ENCODE data around the gene SYNGR1. TPM values are rescaled to one million over a fixed set of nuclear protein-coding genes. Genes with fewer than 3 reads are reported as not detected.
"Not testable (repeated sequence)": the region's sequence is repeated elsewhere in the genome, so short reads cannot be mapped to it uniquely, and the experiment has no call there.

The SYNGR1 gene
- total RNA-seq, 8 experiments from 2014 or later, result 7.7 to 26.6 (median 18.5) TPM

DNA sequence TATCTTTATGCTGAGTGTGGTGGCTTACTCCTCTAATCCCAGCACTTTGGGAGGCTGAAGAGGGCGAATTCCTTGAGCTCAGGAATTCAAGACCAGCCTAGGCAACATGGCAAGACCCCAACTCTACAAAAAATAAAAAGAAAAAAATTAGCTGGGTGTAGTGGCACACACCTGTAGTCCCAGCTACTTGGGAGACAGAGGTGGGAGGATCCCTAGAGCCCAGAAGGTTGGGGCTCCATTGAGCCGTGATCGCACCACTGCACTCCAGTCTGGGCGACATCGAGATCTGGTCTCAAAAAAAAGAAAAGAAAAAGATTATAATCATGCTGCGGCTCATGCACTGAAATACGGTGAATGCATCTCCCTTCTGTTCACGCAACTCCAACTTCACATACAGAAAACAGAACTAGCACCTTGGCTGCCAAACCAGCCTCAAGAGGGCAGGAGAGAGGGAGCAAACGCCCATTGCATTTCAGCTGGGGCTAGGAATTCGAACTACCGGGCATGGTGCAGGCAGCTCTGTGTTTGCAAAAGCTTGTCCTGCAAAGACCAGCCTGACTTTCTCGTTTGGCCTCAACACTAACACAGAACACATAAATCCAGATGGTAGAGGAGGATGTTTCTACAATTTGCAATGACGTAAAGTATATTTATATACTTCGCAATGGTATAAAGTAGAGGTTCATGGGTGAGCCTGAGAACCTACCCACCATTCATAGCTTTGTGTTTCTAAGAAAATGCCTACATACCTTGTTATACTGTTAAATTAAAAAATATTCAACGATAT lies 6.3 kb upstream of the SYNGR1 start:
- Histone ChIP-seq H3K27ac (no peak overlapping the region), H3K4me1 (replicated peaks in 1 of 2) (peaks cover 0 to 2% of the 10 kb centered on the region in 2 donors), H3K4me3 (no peak overlapping the region)
- WGBS, 10 experiments, result 5 to 75% (median 35%) methylated on average over 2 to 10 of the region's 15 CpGs; no CpG with 5 or more reads in 1 of the 10 experiments
- in situ Hi-C loops (cut with MboI; ENCODE audit: low pct_unique_long_range_greater_than_20kb in 2 of 9, low sequenced_read_pairs in 9 of 9, unreplicated experiment in 9 of 9), result loop anchor here in 2 of 9 experiments (25.0 kb wide), 1 partner anchor 169 kb away; the partner anchor contains the start of genes ATF4 (in 2 of the 2) and MIEF1 (in 2 of the 2)
- ATAC-seq (replicated peaks in 6 of 8), result peak; percentile 74 to 98 (median 91)

DNA sequence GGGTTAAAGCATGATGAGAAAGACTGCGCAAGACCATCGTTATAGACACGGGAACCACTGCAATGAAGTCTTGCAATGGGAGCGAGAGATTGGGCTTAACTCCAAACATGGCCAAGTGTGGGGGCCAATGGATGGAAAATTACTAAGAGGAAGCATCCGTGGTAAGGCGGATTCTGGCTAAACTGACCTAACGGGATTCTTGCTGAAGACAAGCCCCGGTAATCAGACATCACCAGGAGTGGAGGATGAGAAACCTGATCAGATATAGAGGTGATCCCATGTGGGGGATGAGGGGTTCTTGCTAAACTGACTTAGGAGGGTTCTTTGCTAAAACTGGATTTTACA lies 5.8 kb upstream of the SYNGR1 start:
- WGBS, 10 experiments, result 38 to 86% (median 68%) methylated on average over 3 to 8 of the region's 8 CpGs; no CpG with 5 or more reads in 1 of the 10 experiments
- Histone ChIP-seq H3K4me3 (no peak overlapping the region), H3K27ac (no peak overlapping the region), H3K4me1 (replicated peaks in 1 of 2) (peaks cover 0 to 2% of the 10 kb centered on the region in 2 donors)
- in situ Hi-C loops (cut with MboI; ENCODE audit: low pct_unique_long_range_greater_than_20kb in 2 of 9, low sequenced_read_pairs in 9 of 9, unreplicated experiment in 9 of 9), result loop anchor here in 2 of 9 experiments (25.0 kb wide), 1 partner anchor 168 kb away; the partner anchor contains the start of genes ATF4 (in 2 of the 2) and MIEF1 (in 2 of the 2)
- no peak for ATAC-seq (replicated peaks in 6 of 8)

DNA sequence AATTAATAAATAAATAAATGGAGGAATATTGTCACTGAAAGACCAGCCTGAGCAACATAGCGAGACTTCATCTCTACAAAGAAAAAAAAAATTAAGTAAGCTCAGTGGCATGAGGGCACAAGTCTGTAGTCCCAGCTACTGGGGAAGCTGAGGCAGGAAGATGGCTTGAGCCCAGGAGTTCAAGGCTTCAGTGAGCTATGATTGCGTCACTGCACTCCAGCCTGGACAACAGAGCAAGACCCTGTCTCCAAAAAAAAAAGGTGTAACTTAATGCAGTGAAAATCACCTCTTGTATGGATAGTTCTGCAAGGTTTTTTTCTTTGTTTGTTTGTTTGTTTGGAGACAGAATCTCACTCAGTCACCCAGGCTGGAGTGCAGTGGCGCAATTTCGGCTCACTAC lies 4.6 kb upstream of the SYNGR1 start:
- Histone ChIP-seq H3K4me3 (no peak overlapping the region), H3K27ac (no peak overlapping the region), H3K4me1 (replicated peaks in 1 of 2) (peaks cover 2% of the 10 kb centered on the region in 2 donors)
- 82 to 100% (median 97%) methylated on average over 1 to 3 of the region's 4 CpGs; no CpG with 5 or more reads in 2 of the 10 experiments for WGBS, 10 experiments
- no peak for ATAC-seq (replicated peaks in 6 of 8)
- in situ Hi-C loops (cut with MboI; ENCODE audit: low pct_unique_long_range_greater_than_20kb in 2 of 9, low sequenced_read_pairs in 9 of 9, unreplicated experiment in 9 of 9), result loop anchor here in 2 of 9 experiments (25.0 kb wide), 1 partner anchor 167 kb away; the partner anchor contains the start of genes ATF4 (in 2 of the 2) and MIEF1 (in 2 of the 2)

DNA sequence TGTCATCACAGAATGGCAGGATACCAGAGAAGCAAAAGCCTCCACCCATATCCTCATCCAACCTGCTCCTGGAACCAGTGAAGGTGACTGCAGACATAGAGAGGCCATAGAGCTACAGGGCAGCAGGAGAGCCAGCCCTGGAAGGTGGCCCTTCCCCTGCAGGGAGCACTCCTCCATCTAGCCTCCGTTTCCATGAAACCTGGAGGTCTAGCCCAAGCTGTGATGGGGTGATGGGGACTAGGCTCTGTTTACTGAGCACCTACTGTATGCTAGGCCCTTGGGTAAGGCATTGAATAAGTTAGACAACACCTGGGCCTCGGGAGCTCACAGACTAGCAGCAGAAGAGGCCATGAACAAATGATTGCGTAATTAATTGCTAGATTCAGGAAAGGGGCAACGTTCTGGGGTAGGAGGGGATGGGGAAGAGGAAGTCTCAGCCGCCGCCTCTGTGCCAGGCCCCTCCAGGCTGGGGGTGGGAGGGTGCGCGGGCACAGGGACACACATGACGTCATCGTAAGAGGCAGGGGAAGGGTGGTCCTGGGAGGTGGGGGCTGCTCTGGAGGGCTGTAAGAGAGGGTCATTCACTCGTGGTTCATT lies 784 bp upstream of the SYNGR1 start:
- Histone ChIP-seq H3K4me1 (replicated peaks in 1 of 2) (peaks cover 15 to 16% of the 10 kb centered on the region in 2 donors), H3K4me3 (peak overlapping the region; percentile 69 to 95 (median 89)), H3K27ac (peak overlapping the region; percentile 65 to 68)
- 12 to 100% (median 100%) methylated on average over 1 to 3 of the region's 11 CpGs; no CpG with 5 or more reads in 7 of the 10 experiments for WGBS, 10 experiments
- in situ Hi-C loops (cut with MboI; ENCODE audit: low pct_unique_long_range_greater_than_20kb in 2 of 9, low sequenced_read_pairs in 9 of 9, unreplicated experiment in 9 of 9), result loop anchor here in 2 of 9 experiments (25.0 kb wide), 1 partner anchor 163 kb away; the partner anchor contains the start of genes ATF4 (in 2 of the 2) and MIEF1 (in 2 of the 2)
- ATAC-seq (replicated peaks in 6 of 8), result peak in 6 of 8 experiments; percentile 15 to 48 (median 37)

DNA sequence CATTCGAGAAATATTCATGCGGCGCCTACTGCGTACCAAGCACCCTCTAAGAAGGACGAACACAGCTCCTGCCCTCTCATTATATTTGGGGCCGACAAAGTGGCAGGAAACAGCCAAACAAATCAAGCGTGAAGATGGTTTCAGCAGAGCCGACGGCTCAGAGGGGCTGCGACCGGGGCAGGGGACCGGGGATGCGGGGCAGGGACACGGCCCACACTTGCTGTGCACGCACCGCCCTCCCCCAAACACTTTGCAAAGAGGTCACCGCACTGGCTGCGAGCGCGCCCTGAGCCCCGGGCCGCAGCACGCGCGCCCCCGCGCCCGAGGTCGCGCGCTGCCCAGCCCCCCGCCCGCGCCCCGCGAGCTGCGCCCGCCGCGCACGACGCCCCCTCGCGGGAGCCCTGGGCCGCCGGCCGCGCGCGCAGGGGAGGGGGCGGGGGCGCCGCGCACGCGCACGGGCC lies 255 bp upstream of the SYNGR1 start:
- 7 to 40% methylated on average over 1 to 3 of the region's 57 CpGs; no CpG with 5 or more reads in 8 of the 10 experiments for WGBS, 10 experiments
- Histone ChIP-seq H3K27ac (peak overlapping the region; percentile 65 to 68), H3K4me3 (peak overlapping the region; percentile 69 to 95 (median 89)), H3K4me1 (replicated peaks in 1 of 2) (peaks cover 15 to 16% of the 10 kb centered on the region in 2 donors)
- peak; percentile 39 to 82 (median 72) for ATAC-seq (replicated peaks in 6 of 8)
- in situ Hi-C loops (cut with MboI; ENCODE audit: low pct_unique_long_range_greater_than_20kb in 2 of 9, low sequenced_read_pairs in 9 of 9, unreplicated experiment in 9 of 9), result loop anchor here in 2 of 9 experiments (25.0 kb wide), 1 partner anchor 163 kb away; the partner anchor contains the start of genes ATF4 (in 2 of the 2) and MIEF1 (in 2 of the 2)

DNA sequence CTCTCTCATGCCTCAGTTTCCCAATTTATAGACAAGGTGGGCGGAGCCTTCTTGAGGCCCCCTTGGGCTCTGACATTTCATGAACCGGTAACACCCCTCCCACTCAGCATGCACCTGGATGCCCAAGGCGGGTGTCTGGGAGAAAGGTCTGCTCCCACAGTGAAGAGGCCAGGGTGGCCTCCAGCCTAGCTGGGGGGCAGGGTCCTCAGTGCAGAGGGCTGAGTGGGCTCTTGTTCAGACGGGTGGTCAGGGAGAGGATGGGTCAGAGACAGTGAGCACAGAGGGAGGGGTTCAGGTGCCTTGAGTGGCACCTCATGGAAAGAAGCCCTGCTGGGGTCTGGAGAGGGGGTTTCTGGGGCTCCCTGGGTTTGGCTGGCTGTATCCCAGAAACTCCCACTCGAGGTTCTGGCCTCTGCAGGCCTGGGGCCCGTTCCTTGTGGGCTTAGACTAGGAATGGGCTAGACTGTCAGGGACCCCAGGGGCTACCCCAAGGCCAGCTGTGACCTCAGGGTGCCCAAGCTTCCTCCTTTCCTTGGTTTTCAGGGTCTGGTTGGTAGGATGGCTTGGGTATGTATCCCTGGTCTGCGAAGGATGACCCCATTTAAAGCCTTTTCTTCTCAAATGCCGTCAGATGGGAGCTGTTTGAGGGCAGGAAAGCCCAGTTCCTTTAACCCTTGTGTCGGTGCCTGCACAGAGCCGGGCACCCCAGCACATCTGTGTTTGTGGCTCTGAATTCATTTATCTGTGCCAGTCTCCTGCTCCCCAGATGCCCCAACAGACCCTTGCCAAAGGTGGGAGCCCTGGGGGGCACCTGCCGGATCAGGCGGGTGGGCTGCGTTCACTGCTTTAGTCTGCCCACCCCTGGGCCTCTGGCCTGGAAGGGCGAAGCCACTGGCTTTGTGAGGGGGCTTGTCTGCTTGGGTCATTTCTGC lies 1.2 kb downstream of the SYNGR1 start:
- WGBS, 10 experiments, result 0 to 74% methylated on average over 1 to 6 of the region's 14 CpGs; no CpG with 5 or more reads in 8 of the 10 experiments
- H3K27ac ChIP-seq, result peak overlapping the region; percentile 46 to 64
- peaks cover 15 to 16% of the 10 kb centered on the region in 2 donors for H3K4me1 ChIP-seq (replicated peaks in 1 of 2)
- no peak for ATAC-seq (replicated peaks in 6 of 8)
- H3K4me3 ChIP-seq, result peak overlapping the region; percentile 69 to 95 (median 89)
- in situ Hi-C loops (cut with MboI; ENCODE audit: low pct_unique_long_range_greater_than_20kb in 2 of 9, low sequenced_read_pairs in 9 of 9, unreplicated experiment in 9 of 9), result no loop called here

DNA sequence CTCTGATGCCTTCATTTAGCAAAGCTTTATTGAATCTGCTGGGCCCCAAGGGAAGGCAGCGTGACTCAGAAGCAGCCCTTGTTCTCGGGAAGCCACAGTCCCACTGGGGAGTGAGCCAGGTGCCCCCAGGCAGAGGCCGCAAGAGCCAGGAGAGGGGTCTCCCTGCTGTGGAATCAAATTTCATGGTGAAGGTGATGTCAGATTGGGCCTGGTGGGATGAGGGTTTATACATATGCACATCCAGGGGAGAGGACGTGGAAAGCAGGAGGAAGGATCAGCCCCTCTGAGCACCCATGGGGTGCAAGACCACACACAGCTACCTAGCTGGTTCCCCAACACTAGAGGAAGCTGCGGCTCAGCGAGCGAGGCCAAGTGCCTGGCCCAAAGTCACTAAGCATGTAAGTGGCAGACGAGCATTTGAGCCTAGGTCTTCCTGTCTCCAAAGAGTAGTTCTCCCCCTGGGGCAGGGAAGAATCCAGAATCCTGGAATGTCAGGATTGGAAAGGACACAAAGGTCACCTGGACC lies 2.0 kb downstream of the SYNGR1 start:
- peak overlapping the region in 2 of 5 donors; percentile 5 to 95 for H3K4me3 ChIP-seq
- ATAC-seq (replicated peaks in 6 of 8), result peak in 6 of 8 experiments; percentile 20 to 51 (median 40)
- in situ Hi-C loops (cut with MboI; ENCODE audit: low pct_unique_long_range_greater_than_20kb in 2 of 9, low sequenced_read_pairs in 9 of 9, unreplicated experiment in 9 of 9), result no loop called here

DNA sequence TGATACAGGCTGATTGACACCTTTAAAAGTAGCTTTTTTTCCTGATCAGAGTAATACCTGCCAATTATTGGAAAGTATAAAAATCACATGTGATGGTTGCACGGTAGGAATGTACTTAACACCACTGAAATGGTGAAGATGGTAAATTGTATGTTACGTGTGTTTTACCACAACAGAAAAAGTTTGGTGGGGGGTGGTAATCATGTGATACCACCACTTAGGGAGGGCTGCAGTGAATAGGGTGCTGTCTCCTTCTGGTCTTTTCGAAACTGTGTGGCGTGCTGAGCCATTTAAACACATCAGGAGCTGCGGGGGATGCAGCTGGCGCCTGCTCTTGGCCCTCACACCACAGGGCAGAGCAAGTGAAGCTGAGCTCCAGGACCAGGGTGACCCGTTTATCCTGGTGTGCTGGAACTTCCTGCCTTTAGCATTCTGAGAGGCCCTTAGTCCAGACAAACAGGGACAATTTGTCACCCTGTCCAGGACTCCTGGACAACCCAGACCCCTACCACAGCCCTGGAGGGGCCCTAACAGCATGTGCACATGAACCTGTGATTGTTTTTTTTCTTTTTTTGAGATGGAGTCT lies 2.6 kb downstream of the SYNGR1 start:
- in situ Hi-C loops (cut with MboI; ENCODE audit: low pct_unique_long_range_greater_than_20kb in 2 of 9, low sequenced_read_pairs in 9 of 9, unreplicated experiment in 9 of 9), result no loop called here
- Histone ChIP-seq H3K27ac (no peak overlapping the region), H3K4me1 (replicated peaks in 1 of 2) (peaks cover 16 to 21% of the 10 kb centered on the region in 2 donors), H3K4me3 (no peak overlapping the region)
- 30 to 100% (median 98%) methylated on average over 1 to 5 of the region's 7 CpGs; no CpG with 5 or more reads in 2 of the 10 experiments for WGBS, 10 experiments
- no peak for ATAC-seq (replicated peaks in 6 of 8)

More for the DNA sequence above, 2.0 kb downstream of the SYNGR1 start:
- H3K4me1 ChIP-seq (replicated peaks in 1 of 2), result peaks cover 15 to 16% of the 10 kb centered on the region in 2 donors
- 33 to 93% (median 67%) methylated on average over 1 to 4 of the region's 8 CpGs; no CpG with 5 or more reads in 3 of the 10 experiments for WGBS, 10 experiments
- H3K27ac ChIP-seq, result peak overlapping the region; percentile 46 to 64

DNA sequence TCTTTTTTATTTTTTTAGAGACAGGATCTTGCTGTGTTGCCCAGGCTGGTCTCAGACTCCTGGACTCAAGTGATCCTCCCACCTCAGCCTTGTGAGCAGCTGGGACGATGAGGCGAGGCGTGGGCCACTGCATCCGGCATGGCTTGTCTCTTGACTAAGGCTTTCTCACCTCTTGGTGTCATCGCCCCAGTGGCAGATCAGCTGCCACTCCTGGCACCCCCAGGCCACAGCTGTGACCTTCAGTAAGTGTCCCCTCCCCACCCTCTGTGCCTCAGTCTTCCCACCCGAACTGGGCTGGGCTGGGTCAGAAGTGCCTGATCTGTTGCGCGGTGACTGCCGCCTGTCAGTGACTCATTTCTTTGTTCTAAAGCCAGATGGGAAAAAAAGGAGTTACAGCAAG lies 3.6 kb downstream of the SYNGR1 start:
- no peak overlapping the region for H3K4me3 ChIP-seq
- no peak overlapping the region for H3K27ac ChIP-seq
- in situ Hi-C loops (cut with MboI; ENCODE audit: low pct_unique_long_range_greater_than_20kb in 2 of 9, low sequenced_read_pairs in 9 of 9, unreplicated experiment in 9 of 9), result no loop called here
- 63 to 93% (median 86%) methylated on average over 3 to 4 of the region's 9 CpGs; no CpG with 5 or more reads in 7 of the 10 experiments for WGBS, 10 experiments
- H3K4me1 ChIP-seq (replicated peaks in 1 of 2), result peaks cover 16 to 21% of the 10 kb centered on the region in 2 donors
- peak in 2 of 8 experiments; percentile 22 to 32 for ATAC-seq (replicated peaks in 6 of 8)

DNA sequence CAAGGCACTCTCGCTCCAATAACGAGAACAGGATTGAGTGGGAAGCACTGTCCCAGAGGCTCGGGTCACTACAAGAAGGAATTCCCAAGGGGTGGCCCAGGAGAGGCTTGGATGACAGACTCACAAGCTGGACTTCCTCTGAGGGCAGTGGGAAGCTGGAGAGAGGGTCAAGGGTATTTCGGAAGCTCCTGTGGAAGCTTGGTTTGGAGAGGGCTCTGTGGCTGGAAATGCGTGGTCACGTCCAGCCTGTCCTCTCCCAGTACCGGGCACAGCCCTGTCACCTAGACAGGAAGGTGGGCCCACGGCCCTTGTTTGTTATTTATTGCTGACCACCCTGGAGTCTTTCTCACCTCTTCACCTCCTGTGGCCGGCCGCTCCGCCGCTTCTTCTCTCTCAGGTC lies 5.3 kb downstream of the SYNGR1 start:
- 74 to 97% (median 82%) methylated on average over 1 to 6 of the region's 12 CpGs; no CpG with 5 or more reads in 4 of the 10 experiments for WGBS, 10 experiments
- in situ Hi-C loops (cut with MboI; ENCODE audit: low pct_unique_long_range_greater_than_20kb in 2 of 9, low sequenced_read_pairs in 9 of 9, unreplicated experiment in 9 of 9), result no loop called here
- no peak for ATAC-seq (replicated peaks in 6 of 8)
- no peak overlapping the region for H3K4me3 ChIP-seq
- H3K27ac ChIP-seq, result no peak overlapping the region
- peaks cover 17 to 21% of the 10 kb centered on the region in 2 donors for H3K4me1 ChIP-seq (replicated peaks in 1 of 2)

DNA sequence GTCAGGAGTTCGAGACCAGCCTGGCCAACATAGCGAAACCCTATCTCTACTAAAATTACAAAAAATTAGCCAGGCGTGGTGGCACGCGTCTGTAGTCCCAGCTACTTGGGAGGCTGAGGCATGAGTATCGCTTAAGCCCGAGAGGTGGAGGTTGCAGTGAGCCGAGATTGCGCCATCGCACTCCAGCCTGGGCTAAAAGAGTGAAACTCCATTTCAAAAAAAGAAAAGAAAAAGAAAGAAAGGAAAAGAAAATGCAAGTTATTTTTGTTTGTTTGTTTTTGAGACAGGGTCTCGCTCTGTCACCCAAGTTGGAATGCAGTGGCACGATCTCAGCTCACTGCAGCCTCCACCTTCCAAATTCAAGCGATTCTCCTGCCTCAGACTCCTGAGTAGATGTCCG lies 6.0 kb downstream of the SYNGR1 start:
- in situ Hi-C loops (cut with MboI; ENCODE audit: low pct_unique_long_range_greater_than_20kb in 2 of 9, low sequenced_read_pairs in 9 of 9, unreplicated experiment in 9 of 9); H3K4me3 ChIP-seq; ATAC-seq (replicated peaks in 6 of 8); H3K27ac ChIP-seq: not testable (repeated sequence)
- WGBS, 10 experiments, result 94 to 100% (median 100%) methylated on average over 1 to 7 of the region's 14 CpGs; no CpG with 5 or more reads in 3 of the 10 experiments
- peaks cover 16 to 18% of the 10 kb centered on the region in 2 donors for H3K4me1 ChIP-seq (replicated peaks in 1 of 2)

All from motor neuron (in vitro differentiated cells).